Limb (tissue), 2 donors: ENCODE results near the gene COPZ1.

Source experiments
- DNase-seq, 2 donors: peaks; one replicate each; pipeline ENCODE4 v3.0.0-alpha.2; 2016; ENCODE audit errors: extremely low spot score in 2 of 2

The COPZ1 gene

GRCh38 chr12:54393207-54393609 lies 68.3 kb downstream of the COPZ1 start:
- DNase-seq = no peak

- DNase-seq = no peak
Observed at GRCh38 chr12:54393743-54394142, 68.8 kb downstream of the COPZ1 start.

- DNase-seq = peak in 1 of 2 donors; percentile 72
Observed at GRCh38 chr12:54394281-54394719, 69.4 kb downstream of the COPZ1 start.

- DNase-seq = no peak
Observed at GRCh38 chr12:54394986-54395385, 70.1 kb downstream of the COPZ1 start.

GRCh38 chr12:54395545-54395944 lies 70.6 kb downstream of the COPZ1 start:
- no peak for DNase-seq

- DNase-seq = no peak
Observed at GRCh38 chr12:54397157-54397556, 72.2 kb downstream of the COPZ1 start.

GRCh38 chr12:54398218-54398617 lies 73.3 kb downstream of the COPZ1 start:
- no peak for DNase-seq

- DNase-seq = peak; percentile 77 to 94
Observed at GRCh38 chr12:54398995-54399793, 74.3 kb downstream of the COPZ1 start.

GRCh38 chr12:54401119-54401518 lies 76.2 kb downstream of the COPZ1 start:
- DNase-seq = no peak
